Activated naive CD4-positive, alpha-beta T cell treated with anti-CD3 and anti-CD28 coated beads, Interleukin-2, amount 10 ng/mL, durations not matched to agents 7 days and 5 days (primary cell): ENCODE data around the gene ATE1.
A peak's percentile ranks its signal among the peaks of the same experiment; 100 is the strongest.
"Not testable (repeated sequence)": the region's sequence is repeated elsewhere in the genome, so short reads cannot be mapped to it uniquely, and the experiment has no call there.

Experiments used
- CTCF ChIA-PET: fragments of 350-600 bp; sonication (Branson Sonifier 250); formaldehyde crosslinking; loops from one replicate; lab custom pipeline; 2021; ENCODE audit warnings: antibody characterized with exemption; lab: Charles Lee
- DNase-seq: peaks from one replicate; pipeline ENCODE4 v3.0.0-alpha.2; 2020
- H3K27ac Mint-ChIP-seq: one replicate; pipeline ENCODE4 v1.8.0; 2021; ENCODE audit warnings: mild to moderate bottlenecking, moderate library complexity, mixed read lengths
- H3K27me3 Mint-ChIP-seq: one replicate; pipeline ENCODE4 v1.8.0; 2021; ENCODE audit warnings: mild to moderate bottlenecking, mixed read lengths
- H3K36me3 Mint-ChIP-seq: one replicate; pipeline ENCODE4 v1.8.0; 2021; ENCODE audit warnings: mixed read lengths
- H3K4me1 Mint-ChIP-seq: one replicate; pipeline ENCODE4 v1.8.0; 2021; ENCODE audit warnings: mixed read lengths
- H3K4me3 Mint-ChIP-seq: one replicate; pipeline ENCODE4 v1.8.0; 2021; ENCODE audit warnings: mild to moderate bottlenecking, moderate library complexity, mixed read lengths
- H3K9me3 Mint-ChIP-seq: one replicate; pipeline ENCODE4 v1.8.0; 2021; ENCODE audit warnings: mixed read lengths

ATE1 gene

GRCh38 chr10:121764233-121764942 is 163.4 kb downstream of the ATE1 start:
- Mint-ChIP-seq H3K36me3 (peaks cover 4% of the 10 kb centered on the region), H3K4me1 (no peaks in the 10 kb centered on the region), H3K4me3 (no peak overlapping the region), H3K27me3 (no peaks in the 10 kb centered on the region), H3K9me3 (peaks cover 10% of the 10 kb centered on the region), H3K27ac (no peak overlapping the region)
- CTCF ChIA-PET: interaction anchor here (0.9 kb wide), 1 partner anchor 60 kb away, joined by 3 read pairs; no protein-coding TSS in a partner anchor
- DNase-seq: no peak

GRCh38 chr10:121757241-121757640 is 170.6 kb downstream of the ATE1 start:
- H3K36me3 Mint-ChIP-seq: peaks cover 26% of the 10 kb centered on the region
- not testable (repeated sequence) for H3K4me1 Mint-ChIP-seq

GRCh38 chr10:121755496-121755895 is 172.3 kb downstream of the ATE1 start:
- H3K4me3 Mint-ChIP-seq, H3K27ac Mint-ChIP-seq, DNase-seq, H3K4me1 Mint-ChIP-seq, H3K27me3 Mint-ChIP-seq: not testable (repeated sequence)
- peaks cover 32% of the 10 kb centered on the region for H3K9me3 Mint-ChIP-seq
- H3K36me3 Mint-ChIP-seq: peaks cover 26% of the 10 kb centered on the region
- CTCF ChIA-PET: interaction anchor here (1.2 kb wide), 1 partner anchor 44 kb away, joined by 3 read pairs; no protein-coding TSS in a partner anchor

More at GRCh38 chr10:121757241-121757640, 170.6 kb downstream of the ATE1 start:
- not testable (repeated sequence) for H3K27me3 Mint-ChIP-seq, H3K4me3 Mint-ChIP-seq, H3K27ac Mint-ChIP-seq, DNase-seq
- H3K9me3 Mint-ChIP-seq: peaks cover 34% of the 10 kb centered on the region
- CTCF ChIA-PET: interaction anchor here (1.1 kb wide), 1 partner anchor 67 kb away, joined by 3 read pairs; no protein-coding TSS in a partner anchor

- Mint-ChIP-seq H3K4me3 (no peak overlapping the region), H3K4me1 (peaks cover 8% of the 10 kb centered on the region), H3K27ac (no peak overlapping the region), H3K9me3 (peaks cover 26% of the 10 kb centered on the region), H3K36me3 (peaks cover 26% of the 10 kb centered on the region), H3K27me3 (no peaks in the 10 kb centered on the region)
- CTCF ChIA-PET: no interaction called here
- no peak for DNase-seq
These were observed 173.2 kb downstream of the ATE1 start for GRCh38 chr10:121754666-121755065.

- H3K27ac Mint-ChIP-seq: no peak overlapping the region
- no peaks in the 10 kb centered on the region for H3K27me3 Mint-ChIP-seq
- CTCF ChIA-PET: no interaction called here
- peaks cover 26% of the 10 kb centered on the region for H3K36me3 Mint-ChIP-seq
- H3K4me3 Mint-ChIP-seq: no peak overlapping the region
- peaks cover 26% of the 10 kb centered on the region for H3K9me3 Mint-ChIP-seq
- peaks cover 8% of the 10 kb centered on the region for H3K4me1 Mint-ChIP-seq
- no peak for DNase-seq
These were observed 173.9 kb downstream of the ATE1 start for GRCh38 chr10:121753726-121754476.

- no peak for DNase-seq
- H3K36me3 Mint-ChIP-seq: peaks cover 9% of the 10 kb centered on the region
- no peak overlapping the region for H3K4me3 Mint-ChIP-seq
- H3K4me1 Mint-ChIP-seq: peaks cover 8% of the 10 kb centered on the region
- no peaks in the 10 kb centered on the region for H3K27me3 Mint-ChIP-seq
- peaks cover 9% of the 10 kb centered on the region for H3K9me3 Mint-ChIP-seq
- CTCF ChIA-PET: no interaction called here
- no peak overlapping the region for H3K27ac Mint-ChIP-seq
These were observed 176.6 kb downstream of the ATE1 start for GRCh38 chr10:121751191-121751760.

- no peak for DNase-seq
- Mint-ChIP-seq H3K4me1 (no peaks in the 10 kb centered on the region), H3K27ac (no peak overlapping the region), H3K36me3 (no peaks in the 10 kb centered on the region), H3K9me3 (no peaks in the 10 kb centered on the region), H3K4me3 (no peak overlapping the region), H3K27me3 (no peaks in the 10 kb centered on the region)
- CTCF ChIA-PET: no interaction called here
These were observed 180.6 kb downstream of the ATE1 start for GRCh38 chr10:121747163-121747775.

- Mint-ChIP-seq H3K36me3 (peaks cover 3% of the 10 kb centered on the region), H3K4me1 (no peaks in the 10 kb centered on the region), H3K9me3 (no peaks in the 10 kb centered on the region), H3K4me3 (no peak overlapping the region), H3K27ac (no peak overlapping the region), H3K27me3 (peaks cover 10% of the 10 kb centered on the region)
- CTCF ChIA-PET: no interaction called here
- DNase-seq: no peak
These were observed 186.5 kb downstream of the ATE1 start for GRCh38 chr10:121741248-121741792.

- H3K36me3 Mint-ChIP-seq: peaks cover 3% of the 10 kb centered on the region
- CTCF ChIA-PET: no interaction called here
- no peak for DNase-seq
- H3K4me1 Mint-ChIP-seq: no peaks in the 10 kb centered on the region
- peaks cover 18% of the 10 kb centered on the region for H3K27me3 Mint-ChIP-seq
- H3K9me3 Mint-ChIP-seq: no peaks in the 10 kb centered on the region
- H3K27ac Mint-ChIP-seq: no peak overlapping the region
- no peak overlapping the region for H3K4me3 Mint-ChIP-seq
These were observed 187.8 kb downstream of the ATE1 start for GRCh38 chr10:121740069-121740468.

GRCh38 chr10:121739114-121739513 is 188.7 kb downstream of the ATE1 start:
- Mint-ChIP-seq H3K4me3 (no peak overlapping the region), H3K4me1 (no peaks in the 10 kb centered on the region), H3K27me3 (peaks cover 24% of the 10 kb centered on the region), H3K27ac (no peak overlapping the region), H3K36me3 (peaks cover 3% of the 10 kb centered on the region), H3K9me3 (no peaks in the 10 kb centered on the region)
- no peak for DNase-seq
- CTCF ChIA-PET: no interaction called here

- H3K9me3 Mint-ChIP-seq: no peaks in the 10 kb centered on the region
- peaks cover 28% of the 10 kb centered on the region for H3K27me3 Mint-ChIP-seq
- DNase-seq: no peak
- H3K4me1 Mint-ChIP-seq: no peaks in the 10 kb centered on the region
- CTCF ChIA-PET: no interaction called here
- H3K27ac Mint-ChIP-seq: no peak overlapping the region
- peaks cover 3% of the 10 kb centered on the region for H3K36me3 Mint-ChIP-seq
- no peak overlapping the region for H3K4me3 Mint-ChIP-seq
These were observed 191.3 kb downstream of the ATE1 start for GRCh38 chr10:121736315-121737130.

- Mint-ChIP-seq H3K36me3 (no peaks in the 10 kb centered on the region), H3K27ac (no peak overlapping the region)
These were observed 192.6 kb downstream of the ATE1 start for GRCh38 chr10:121735263-121735662.

GRCh38 chr10:121734589-121735045 is 193.2 kb downstream of the ATE1 start:
- Mint-ChIP-seq H3K36me3 (no peaks in the 10 kb centered on the region), H3K27me3 (peaks cover 28% of the 10 kb centered on the region), H3K4me1 (no peaks in the 10 kb centered on the region), H3K27ac (no peak overlapping the region), H3K9me3 (no peaks in the 10 kb centered on the region), H3K4me3 (no peak overlapping the region)
- DNase-seq: peak; percentile 26
- CTCF ChIA-PET: interaction anchor here (1.0 to 1.3 kb wide), 4 partner anchors 90 to 793 kb away, joined by 3 to 4 read pairs (median 4); no protein-coding TSS in a partner anchor

More at GRCh38 chr10:121735263-121735662, 192.6 kb downstream of the ATE1 start:
- Mint-ChIP-seq H3K9me3 (no peaks in the 10 kb centered on the region), H3K4me3 (no peak overlapping the region), H3K27me3 (peaks cover 28% of the 10 kb centered on the region), H3K4me1 (no peaks in the 10 kb centered on the region)
- DNase-seq: no peak
- CTCF ChIA-PET: interaction anchor here (1.0 to 1.3 kb wide), 3 partner anchors 89 to 792 kb away, joined by 3 to 4 read pairs (median 4); no protein-coding TSS in a partner anchor
